Left kidney (tissue), 2 donors: ENCODE data around the gene FAM174A. TPM values are rescaled to one million over a fixed set of nuclear protein-coding genes. Genes with fewer than 3 reads are reported as not detected.
"Not testable (repeated sequence)": the region's sequence is repeated elsewhere in the genome, so short reads cannot be mapped to it uniquely, and the experiment has no call there.

Experiments used
- DNase-seq: peaks from one replicate; pipeline ENCODE4 v3.0.0-alpha.2; 2013
- polyA plus RNA-seq: library from polyadenylated mRNA; unstranded; fragments of 120-200 nt; gene quantifications from one replicate; pipeline ENCODE4 v1.2.1, GENCODE V29; 2013; ENCODE audit not compliant: insufficient read length

Gene FAM174A
- polyA plus RNA-seq, 1 donor, result 22.6 TPM

DNA sequence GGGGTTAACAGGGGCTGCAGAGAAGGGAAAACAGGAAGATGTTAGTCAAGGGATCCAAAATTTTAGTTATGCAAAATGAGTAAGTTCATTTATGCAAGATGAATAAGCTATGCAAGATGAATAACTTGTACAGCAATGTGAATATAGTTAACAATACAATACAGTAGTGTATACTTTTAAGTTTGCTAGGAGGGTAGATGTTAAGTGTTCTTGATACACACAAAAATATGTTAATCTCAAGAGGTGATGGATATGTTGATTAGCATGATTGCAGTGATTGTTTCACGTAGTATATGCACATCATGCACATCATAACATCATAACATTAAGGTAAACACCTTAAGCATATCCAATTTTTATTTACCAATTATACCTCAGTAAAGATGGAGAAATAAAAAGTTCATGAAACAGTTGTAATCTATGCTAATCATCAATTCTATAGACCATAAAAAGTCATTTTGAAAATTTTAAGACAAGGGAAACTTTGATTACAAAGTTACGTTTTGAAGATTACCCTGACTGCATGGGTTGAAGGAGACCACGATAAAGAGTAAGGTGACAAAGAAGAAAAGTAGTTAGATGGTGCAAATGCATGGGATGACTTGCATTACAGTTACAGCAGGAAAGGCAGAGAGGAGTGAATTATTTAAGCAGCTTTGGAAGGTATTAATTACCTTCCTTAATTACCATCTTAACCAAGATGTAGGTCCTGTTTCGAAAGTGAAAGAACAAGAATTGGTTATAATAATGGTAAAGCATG, 31.4 kb downstream of the FAM174A start:
- no peak for DNase-seq

GRCh38 chr5:100574716-100575115, 39.5 kb downstream of the FAM174A start:
- DNase-seq, result no peak

- DNase-seq, result no peak
These were observed 40.6 kb downstream of the FAM174A start for GRCh38 chr5:100575815-100576214.

DNA sequence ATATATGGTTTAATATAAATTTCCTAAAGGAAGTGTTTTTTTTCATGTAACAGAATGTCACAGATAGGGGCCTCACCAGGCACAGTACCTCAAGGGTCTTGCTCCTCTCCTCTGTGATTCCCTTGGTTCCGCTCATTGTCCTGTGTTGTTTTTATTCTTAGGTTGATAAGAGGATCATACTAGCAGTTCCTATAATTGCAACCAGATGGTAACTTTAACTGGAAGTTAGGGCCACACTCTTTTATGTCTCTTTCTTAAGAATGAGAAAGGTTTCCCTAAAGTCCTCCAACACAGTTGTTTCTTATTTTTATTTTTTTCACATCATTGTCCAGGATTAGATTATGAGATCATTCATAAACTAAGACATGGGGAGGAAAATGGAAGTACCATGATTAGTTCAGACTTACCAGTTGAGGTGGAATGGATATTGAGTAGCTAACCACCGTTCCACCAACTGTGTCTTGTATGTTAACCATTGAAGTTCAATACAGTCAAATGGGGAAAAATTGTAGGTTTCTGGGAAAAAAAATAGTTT, 41.1 kb downstream of the FAM174A start:
- DNase-seq, result no peak

DNA sequence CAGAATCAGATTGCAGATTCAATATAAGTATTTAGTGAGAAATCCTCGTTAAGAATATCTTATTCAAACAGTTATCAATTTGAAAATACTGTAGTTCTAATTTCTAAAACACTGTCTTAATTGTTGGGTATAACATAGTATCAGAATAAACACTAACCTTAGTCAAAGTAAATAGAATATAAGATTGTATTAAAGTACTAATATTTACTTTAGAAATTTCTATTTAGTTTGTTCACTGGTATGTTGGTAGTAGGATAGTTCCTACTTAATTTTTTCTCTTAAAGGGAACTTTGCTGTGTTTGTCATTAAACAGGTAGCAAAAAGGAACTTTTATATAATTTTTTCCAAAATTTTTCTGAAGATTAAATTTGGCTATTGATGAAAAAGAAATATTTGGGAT, 42.3 kb downstream of the FAM174A start:
- no peak for DNase-seq

DNA sequence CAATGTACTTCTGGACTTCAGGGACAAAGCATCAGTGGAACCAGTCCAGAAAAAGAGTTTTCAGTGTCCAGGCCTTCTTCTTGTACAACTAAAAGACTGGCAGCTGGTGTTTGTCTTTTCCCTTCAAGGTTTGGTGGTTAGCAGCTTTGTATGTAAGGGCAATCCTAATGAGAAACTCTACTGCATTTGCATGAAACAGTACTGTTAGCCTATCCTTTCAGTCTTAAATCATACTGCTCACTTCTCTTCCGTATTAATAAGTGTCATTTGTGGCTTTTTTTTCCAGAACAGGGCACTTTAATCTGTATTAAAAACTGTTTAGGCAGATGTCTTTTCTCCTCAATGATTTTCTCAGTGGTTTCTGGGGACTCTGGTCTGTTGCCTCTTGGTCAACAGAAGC, 48.9 kb downstream of the FAM174A start:
- DNase-seq, result peak; percentile 5

- DNase-seq, result no peak
These were observed 49.7 kb downstream of the FAM174A start for GRCh38 chr5:100584889-100585288.

- DNase-seq, result no peak
These were observed 55.7 kb downstream of the FAM174A start for GRCh38 chr5:100590867-100591266.

DNA sequence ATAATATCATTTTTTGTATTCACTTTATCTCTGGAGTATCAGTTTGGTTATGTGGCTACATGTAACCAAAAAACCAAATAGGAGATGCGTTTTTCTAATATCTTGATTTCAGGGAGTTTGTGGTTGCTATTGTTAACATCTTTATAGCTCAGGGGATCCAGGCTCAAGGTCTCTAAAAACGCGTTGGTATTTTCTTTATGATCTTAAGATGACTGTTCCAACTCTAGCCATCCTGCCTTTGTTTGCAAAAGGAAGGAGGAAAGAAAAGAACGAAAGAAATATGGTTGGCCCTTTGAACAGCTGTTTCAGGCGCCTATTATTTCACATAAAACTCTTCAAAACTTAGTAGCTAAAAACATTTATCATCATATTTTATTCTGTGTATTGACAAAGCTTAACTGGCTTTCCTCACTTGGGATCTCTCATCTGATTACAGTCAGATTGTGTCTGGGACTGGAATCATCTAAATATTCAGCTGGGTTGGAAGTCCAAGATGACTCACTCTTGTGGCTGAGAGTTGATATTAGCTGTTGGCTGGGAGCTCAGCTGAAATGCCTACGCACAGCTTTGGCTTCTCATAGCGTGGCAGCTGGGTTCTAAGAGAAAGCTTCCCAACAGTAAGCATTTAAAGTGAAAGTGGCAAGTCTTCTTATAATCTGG, 60.1 kb downstream of the FAM174A start:
- no peak for DNase-seq

GRCh38 chr5:100595812-100596173, 60.6 kb downstream of the FAM174A start:
- DNase-seq, result no peak

GRCh38 chr5:100598446-100598845, 63.3 kb downstream of the FAM174A start:
- no peak for DNase-seq

DNA sequence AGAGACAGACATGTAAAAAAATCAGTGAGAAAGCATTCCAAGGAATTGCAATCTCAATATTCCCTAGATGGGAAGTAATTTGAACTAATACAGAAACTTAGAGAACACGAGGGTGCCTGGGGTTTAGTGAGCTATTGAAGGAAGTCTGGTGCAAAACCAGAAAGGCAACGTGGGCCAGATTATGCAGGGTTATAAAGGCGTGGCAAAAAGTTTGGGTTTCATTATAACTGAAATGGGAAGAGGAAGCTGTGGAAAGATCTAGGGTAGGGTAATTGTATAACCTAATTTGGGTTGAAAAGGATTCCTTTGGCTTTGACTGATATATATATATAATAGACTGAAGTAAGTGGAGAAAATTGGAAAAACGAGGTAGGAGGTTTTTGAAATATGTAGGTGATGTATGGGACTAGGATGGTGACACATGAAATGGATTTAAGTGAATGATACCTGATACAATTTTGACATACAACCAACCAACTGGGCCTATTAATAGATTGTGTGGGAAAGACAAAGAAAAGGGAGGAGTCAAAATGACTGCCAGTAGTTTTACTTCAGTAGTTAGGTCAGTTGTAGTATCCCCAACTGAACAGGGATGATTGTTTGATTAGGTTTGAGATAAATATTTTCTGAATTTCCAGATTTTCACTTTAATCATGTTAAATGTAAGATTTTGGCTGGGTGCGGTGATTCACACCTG, 65.3 kb downstream of the FAM174A start:
- no peak for DNase-seq

GRCh38 chr5:100603141-100603540, 68.0 kb downstream of the FAM174A start:
- no peak for DNase-seq

DNA sequence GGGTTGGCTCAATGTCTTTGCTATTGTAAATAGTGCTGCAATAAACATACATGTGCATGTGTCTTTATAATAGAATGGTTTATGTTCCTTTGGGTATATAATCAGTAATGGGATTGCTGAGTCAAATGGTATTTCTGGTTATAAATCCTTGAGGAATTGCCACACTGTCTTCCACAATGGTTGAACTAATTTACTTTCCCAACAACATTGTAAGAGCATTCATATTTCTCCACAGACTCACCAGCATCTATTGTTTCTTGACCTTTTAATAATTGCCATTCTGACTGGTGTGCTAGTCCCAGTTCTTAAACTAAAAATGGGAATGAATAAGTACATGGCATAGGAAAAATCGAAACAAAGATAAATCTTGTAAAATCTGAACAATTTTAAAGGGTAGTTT, 68.8 kb downstream of the FAM174A start:
- DNase-seq, result not testable (repeated sequence)

- no peak for DNase-seq
These were observed 74.4 kb downstream of the FAM174A start for GRCh38 chr5:100609594-100609993.

- no peak for DNase-seq
These were observed 79.1 kb downstream of the FAM174A start for GRCh38 chr5:100614308-100614707.

DNA sequence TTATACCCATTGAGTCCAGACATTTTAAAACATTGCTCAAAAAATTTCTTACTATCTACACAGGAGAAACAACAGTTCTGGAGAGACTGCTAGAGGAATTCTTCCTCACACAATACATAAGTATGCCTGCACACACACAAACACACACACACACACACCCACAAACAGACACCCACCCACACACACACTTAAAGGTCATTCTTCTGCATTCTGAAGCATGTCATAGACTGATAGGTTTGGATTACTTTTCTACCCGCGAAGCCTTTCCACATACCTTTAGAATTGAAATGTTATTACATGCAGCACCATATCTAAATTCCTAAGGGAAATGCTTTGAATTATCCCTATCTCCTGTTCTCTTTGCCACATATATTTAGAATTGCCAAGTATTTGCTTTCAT, 80.2 kb downstream of the FAM174A start:
- no peak for DNase-seq

- no peak for DNase-seq
These were observed 81.1 kb downstream of the FAM174A start for GRCh38 chr5:100616291-100616690.

- no peak for DNase-seq
These were observed 81.8 kb downstream of the FAM174A start for GRCh38 chr5:100616981-100617380.

GRCh38 chr5:100623719-100624118, 88.5 kb downstream of the FAM174A start:
- DNase-seq, result no peak

DNA sequence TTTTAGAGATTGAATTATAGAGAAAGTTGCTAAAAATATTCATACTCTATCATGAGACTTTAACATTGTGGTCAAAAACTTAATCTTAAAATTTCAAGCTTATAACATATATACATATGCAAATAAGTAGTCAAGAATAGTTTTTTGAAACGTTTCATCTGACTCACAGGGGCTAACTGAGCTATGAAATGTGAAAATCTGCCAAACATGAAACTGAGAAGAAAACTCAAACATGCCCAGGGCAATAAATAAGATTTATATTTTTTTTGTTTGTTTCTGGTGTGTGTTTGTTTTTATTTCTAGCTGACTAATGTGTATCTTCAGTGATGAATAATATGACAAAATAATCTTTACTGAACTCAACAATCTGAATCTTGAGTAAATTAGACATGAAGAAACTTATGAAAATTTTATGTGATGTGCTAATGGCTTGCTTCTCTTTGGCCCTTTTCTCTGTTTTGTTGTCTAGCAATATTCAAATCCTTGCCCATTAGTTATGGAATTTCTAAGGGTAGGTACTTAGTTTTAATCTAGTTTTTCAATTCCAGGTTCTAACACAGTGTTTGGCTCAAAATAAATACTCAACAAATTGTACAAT, 99.9 kb downstream of the FAM174A start:
- no peak for DNase-seq
